ENCODE results near the gene SLC25A45.

The SLC25A45 gene

GRCh38 chr11:65357856-65358356, 24.5 kb downstream of the SLC25A45 start:
- H3K36me3 ChIP-seq (ENCODE audit: insufficient read depth) = no peaks in the 10 kb centered on the region
- H3K4me2 ChIP-seq = no peak overlapping the region
- H3K9ac ChIP-seq = no peak overlapping the region
- no peak overlapping the region for H3K4me3 ChIP-seq (IDR thresholded peaks at IDR 0.05; ENCODE audit: insufficient read depth, low read depth, low read length)
- no peak overlapping the region for H2AFZ ChIP-seq (ENCODE audit: low read depth)
- H3K27ac ChIP-seq = no peak overlapping the region
- H3K79me2 ChIP-seq (ENCODE audit: insufficient read depth, low read depth) = no peaks in the 10 kb centered on the region
- no peak for TF ChIP-seq CTCF (conservative IDR thresholded peaks at IDR 0.05; ENCODE audit: low read depth, low read length)
- no peaks in the 10 kb centered on the region for H4K20me1 ChIP-seq (ENCODE audit: insufficient read depth)
- H3K27me3 ChIP-seq (ENCODE audit: insufficient read depth, low read depth) = no peaks in the 10 kb centered on the region
- H3K4me1 ChIP-seq (ENCODE audit: low read depth, poor library complexity, severe bottlenecking) = peaks cover 19% of the 10 kb centered on the region

GRCh38 chr11:65356394-65356972, 26.0 kb downstream of the SLC25A45 start:
- Histone ChIP-seq H3K4me1 (ENCODE audit: low read depth, poor library complexity, severe bottlenecking) (peaks cover 9% of the 10 kb centered on the region), H3K79me2 (ENCODE audit: insufficient read depth, low read depth) (no peaks in the 10 kb centered on the region), H2AFZ (ENCODE audit: low read depth) (no peak overlapping the region), H3K36me3 (ENCODE audit: insufficient read depth) (no peaks in the 10 kb centered on the region), H3K9ac (no peak overlapping the region), H3K27ac (no peak overlapping the region), H4K20me1 (ENCODE audit: insufficient read depth) (no peaks in the 10 kb centered on the region), H3K4me3 (IDR thresholded peaks at IDR 0.05; ENCODE audit: insufficient read depth, low read depth, low read length) (no peak overlapping the region), H3K27me3 (ENCODE audit: insufficient read depth, low read depth) (no peaks in the 10 kb centered on the region), H3K4me2 (no peak overlapping the region)
- no peak for TF ChIP-seq CTCF (conservative IDR thresholded peaks at IDR 0.05; ENCODE audit: low read depth, low read length)

- peak overlapping the region; percentile 18; the same call in 1 of the 2 replicates for H2AFZ ChIP-seq (ENCODE audit: low read depth)
- no peak overlapping the region for H3K4me3 ChIP-seq (IDR thresholded peaks at IDR 0.05; ENCODE audit: insufficient read depth, low read depth, low read length)
- peaks cover 9% of the 10 kb centered on the region for H3K4me1 ChIP-seq (ENCODE audit: low read depth, poor library complexity, severe bottlenecking)
- H4K20me1 ChIP-seq (ENCODE audit: insufficient read depth) = no peaks in the 10 kb centered on the region
- no peak overlapping the region; the same call in 1 of the 2 replicates for H3K9ac ChIP-seq
- H3K79me2 ChIP-seq (ENCODE audit: insufficient read depth, low read depth) = no peaks in the 10 kb centered on the region
- no peaks in the 10 kb centered on the region for H3K27me3 ChIP-seq (ENCODE audit: insufficient read depth, low read depth)
- no peak for TF ChIP-seq CTCF (conservative IDR thresholded peaks at IDR 0.05; ENCODE audit: low read depth, low read length)
- H3K36me3 ChIP-seq (ENCODE audit: insufficient read depth) = no peaks in the 10 kb centered on the region
- no peak overlapping the region for H3K27ac ChIP-seq
- peak overlapping the region; percentile 59; the same call in 1 of the 2 replicates for H3K4me2 ChIP-seq
Observed at GRCh38 chr11:65355776-65356393, 26.6 kb downstream of the SLC25A45 start.

GRCh38 chr11:65355013-65355775, 27.3 kb downstream of the SLC25A45 start:
- Histone ChIP-seq H3K4me1 (ENCODE audit: low read depth, poor library complexity, severe bottlenecking) (peaks cover 9% of the 10 kb centered on the region), H2AFZ (ENCODE audit: low read depth) (peak overlapping the region; percentile 78), H3K4me2 (peak overlapping the region; percentile 59), H3K27ac (no peak overlapping the region), H3K27me3 (ENCODE audit: insufficient read depth, low read depth) (no peaks in the 10 kb centered on the region), H3K9ac (peak overlapping the region; percentile 42; the same call in 1 of the 2 replicates), H3K4me3 (IDR thresholded peaks at IDR 0.05; ENCODE audit: insufficient read depth, low read depth, low read length) (no peak overlapping the region), H3K36me3 (ENCODE audit: insufficient read depth) (no peaks in the 10 kb centered on the region), H4K20me1 (ENCODE audit: insufficient read depth) (no peaks in the 10 kb centered on the region), H3K79me2 (ENCODE audit: insufficient read depth, low read depth) (no peaks in the 10 kb centered on the region)
- TF ChIP-seq CTCF (conservative IDR thresholded peaks at IDR 0.05; ENCODE audit: low read depth, low read length) = no peak
